Stimulated activated CD8-positive, alpha-beta memory T cell treated with anti-CD3 and anti-CD28 coated beads, Interleukin-15, amount 100 ng/mL, for 48 hours (primary cell): ENCODE results near the gene DHRS4L2.

ENCODE experiments used
- DNase-seq, 2 donors: peaks; one replicate each; pipeline ENCODE4 v3.0.0-alpha.2; 2020; ENCODE audit warnings: low read depth in 2 of 2

The DHRS4L2 gene

DNA sequence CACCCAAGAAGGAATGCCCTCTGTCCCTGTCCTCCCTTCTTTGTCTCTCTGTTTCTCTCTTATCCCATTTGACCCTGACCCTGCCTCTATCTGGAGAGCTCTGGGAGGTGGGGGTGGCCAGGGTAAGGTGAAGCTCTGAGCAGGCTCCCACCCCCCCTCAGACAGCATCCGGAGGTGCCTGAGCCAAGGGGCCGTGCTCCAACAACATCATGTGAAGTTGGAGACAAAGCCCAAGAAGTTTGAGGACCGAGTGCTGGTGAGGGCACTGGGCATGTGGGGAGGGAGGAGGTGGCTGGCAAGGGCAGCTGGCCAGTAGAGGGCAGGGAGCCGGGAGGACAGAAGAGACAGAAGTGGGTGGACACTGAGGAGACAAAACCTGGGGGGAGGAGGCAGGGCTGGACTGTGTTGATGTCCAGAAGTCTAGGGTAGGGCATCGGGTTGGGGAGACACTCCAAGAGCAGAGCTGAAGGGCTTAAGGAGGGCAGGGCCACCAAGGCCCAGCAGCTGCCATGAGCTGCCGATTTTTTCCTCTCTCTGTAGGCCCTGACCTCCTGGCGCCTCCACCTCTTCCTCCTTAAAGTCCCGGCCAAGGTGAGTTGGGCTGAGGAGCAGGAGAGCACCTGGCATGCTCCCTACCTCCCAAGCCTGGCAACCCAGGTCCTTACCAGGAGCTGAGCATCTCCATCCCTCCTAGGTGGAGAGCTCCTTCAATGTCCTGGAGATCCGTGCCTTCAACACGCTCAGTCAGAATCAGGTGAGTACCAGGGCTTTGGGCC, 65.0 kb downstream of the DHRS4L2 start:
- no peak for DNase-seq

DNA sequence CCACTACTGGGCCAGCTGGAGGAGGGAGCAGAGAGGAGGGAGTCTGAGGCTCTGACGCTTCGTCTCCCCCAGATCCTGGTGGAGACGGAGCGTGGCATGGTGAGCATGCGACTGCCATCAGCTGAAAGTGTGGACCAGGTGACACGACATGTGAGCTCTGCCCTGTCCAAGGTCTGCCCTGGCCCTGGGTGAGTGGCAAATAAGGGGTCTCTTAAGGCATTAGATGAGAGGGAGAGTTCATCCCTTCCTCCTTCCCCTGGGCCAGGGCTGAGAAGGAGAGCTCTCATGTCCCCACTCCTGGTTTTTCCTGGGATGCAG, 65.6 kb downstream of the DHRS4L2 start:
- DNase-seq = no peak

GRCh38 chr14:24054646-24055045, 65.9 kb downstream of the DHRS4L2 start:
- no peak for DNase-seq
